H1 (cell line): ENCODE data around the gene QPCTL.

Experiments used
- CHD2 ChIP-seq: IDR thresholded peaks from 2 replicates; pipeline ENCODE4 v1.6.1; 2012; ENCODE audit warnings: low read length, improper control_type of control experiment
- CTCF ChIP-seq, 3 experiments: IDR thresholded peaks; 1 replicate in 2 of 3; 2 replicates in 1 of 3; pipeline versions ENCODE4 v1.5.1 to v1.6.1; 2011; ENCODE audit warnings: low read length in 3 of 3, mild to moderate bottlenecking in 3 of 3, inconsistent platforms in 2 of 3, low read depth in 1 of 3, moderate library complexity in 1 of 3; ENCODE audit not compliant: insufficient read depth in 1 of 3; ENCODE audit errors: control extremely low read depth in 1 of 3
- EGR1 ChIP-seq: IDR thresholded peaks from 2 replicates; pipeline ENCODE4 v1.6.1; 2011; ENCODE audit warnings: low read depth, low read length, borderline replicate concordance
- EP300 ChIP-seq, 2 experiments: IDR thresholded peaks; 1 replicate in 1 of 2; 2 replicates in 1 of 2; pipeline ENCODE4 v1.6.1; 2011 to 2012; ENCODE audit warnings: low read depth in 2 of 2, low read length in 2 of 2, mild to moderate bottlenecking in 2 of 2, borderline replicate concordance in 1 of 2, inconsistent platforms in 1 of 2, moderate library complexity in 1 of 2
- EZH2 ChIP-seq: fragments of 200-600 bp; sonication (generic); IDR thresholded peaks from 2 replicates; pipeline ENCODE4 v1.7.1; 2012; ENCODE audit warnings: low read depth, mild to moderate bottlenecking, moderate library complexity, low read length, inconsistent platforms; ENCODE audit not compliant: severe bottlenecking
- HDAC2 ChIP-seq, 2 experiments: fragments of 300-600 bp in 1 of 2; sonication (generic) in 1 of 2; IDR thresholded peaks; 2 replicates each; pipeline ENCODE4 v1.6.1; 2011 to 2012; ENCODE audit warnings: low read depth in 2 of 2, low read length in 2 of 2, mild to moderate bottlenecking in 2 of 2, moderate library complexity in 2 of 2, borderline replicate concordance in 1 of 2, inconsistent platforms in 1 of 2
- JUN ChIP-seq: IDR thresholded peaks from 2 replicates; pipeline ENCODE4 v1.6.1; 2011; ENCODE audit warnings: low read depth, mild to moderate bottlenecking, improper control_type of control experiment, low read length
- POLR2A ChIP-seq, 2 experiments: IDR thresholded peaks; 1 replicate in 1 of 2; 2 replicates in 1 of 2; pipeline ENCODE4 v1.6.1; 2011; ENCODE audit warnings: low read depth in 2 of 2, low read length in 2 of 2, mild to moderate bottlenecking in 2 of 2; ENCODE audit errors: control extremely low read depth in 1 of 2
- POLR2AphosphoS5 ChIP-seq: IDR thresholded peaks from 2 replicates; pipeline ENCODE4 v1.6.1; 2011; ENCODE audit warnings: low read depth, low read length
- TEAD4 ChIP-seq: IDR thresholded peaks from 2 replicates; pipeline ENCODE4 v1.6.1; 2012; ENCODE audit warnings: low read depth, low read length, inconsistent platforms, mixed read lengths
- USF2 ChIP-seq: IDR thresholded peaks from 2 replicates; pipeline ENCODE4 v1.6.1; 2011; ENCODE audit warnings: low read length, improper control_type of control experiment
- YY1 ChIP-seq: IDR thresholded peaks from 2 replicates; pipeline ENCODE4 v1.6.1; 2011; ENCODE audit warnings: low read depth, mild to moderate bottlenecking, low read length
- TF ChIP-seq, protein P1 (sequence below): IDR thresholded peaks from 2 replicates; pipeline ENCODE4 v1.6.1; 2012; ENCODE audit warnings: low read length, inconsistent platforms

- TF ChIP-seq POLR2A (IDR thresholded peaks at IDR 0.05; ENCODE audit: control extremely low read depth in 1 of 2, low read depth in 2 of 2, low read length in 2 of 2): no peak
- TF ChIP-seq HDAC2 (IDR thresholded peaks at IDR 0.05; ENCODE audit: borderline replicate concordance in 1 of 2, low read depth in 2 of 2, low read length in 2 of 2): no peak
- TF ChIP-seq CHD2: no peak
- no peak for TF ChIP-seq CTCF (IDR thresholded peaks at IDR 0.05; ENCODE audit: control extremely low read depth in 1 of 3, insufficient read depth in 1 of 3, low read depth in 1 of 3, low read length in 3 of 3)
- no peak for TF ChIP-seq EP300 (IDR thresholded peaks at IDR 0.05; ENCODE audit: borderline replicate concordance in 1 of 2, low read depth in 2 of 2, low read length in 2 of 2)
- TF ChIP-seq JUN: no peak
- TF ChIP-seq, protein P1, sequence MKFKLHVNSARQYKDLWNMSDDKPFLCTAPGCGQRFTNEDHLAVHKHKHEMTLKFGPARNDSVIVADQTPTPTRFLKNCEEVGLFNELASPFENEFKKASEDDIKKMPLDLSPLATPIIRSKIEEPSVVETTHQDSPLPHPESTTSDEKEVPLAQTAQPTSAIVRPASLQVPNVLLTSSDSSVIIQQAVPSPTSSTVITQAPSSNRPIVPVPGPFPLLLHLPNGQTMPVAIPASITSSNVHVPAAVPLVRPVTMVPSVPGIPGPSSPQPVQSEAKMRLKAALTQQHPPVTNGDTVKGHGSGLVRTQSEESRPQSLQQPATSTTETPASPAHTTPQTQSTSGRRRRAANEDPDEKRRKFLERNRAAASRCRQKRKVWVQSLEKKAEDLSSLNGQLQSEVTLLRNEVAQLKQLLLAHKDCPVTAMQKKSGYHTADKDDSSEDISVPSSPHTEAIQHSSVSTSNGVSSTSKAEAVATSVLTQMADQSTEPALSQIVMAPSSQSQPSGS: no peak
- TF ChIP-seq POLR2AphosphoS5: no peak
- TF ChIP-seq EZH2: no peak
- no peak for TF ChIP-seq YY1
- no peak for TF ChIP-seq EGR1
- no peak for TF ChIP-seq USF2
- no peak for TF ChIP-seq TEAD4
Observed at GRCh38 chr19:45659096-45659729, 33.3 kb upstream of the QPCTL start.
